ENCODE results near the gene DOCK1. TPM values are rescaled to one million over a fixed set of nuclear protein-coding genes. Genes with fewer than 3 reads are reported as not detected.

Gene DOCK1
- total and polyA plus RNA-seq, 2 experiments from 2014 or later: 22.8 to 45.6 TPM

DNA sequence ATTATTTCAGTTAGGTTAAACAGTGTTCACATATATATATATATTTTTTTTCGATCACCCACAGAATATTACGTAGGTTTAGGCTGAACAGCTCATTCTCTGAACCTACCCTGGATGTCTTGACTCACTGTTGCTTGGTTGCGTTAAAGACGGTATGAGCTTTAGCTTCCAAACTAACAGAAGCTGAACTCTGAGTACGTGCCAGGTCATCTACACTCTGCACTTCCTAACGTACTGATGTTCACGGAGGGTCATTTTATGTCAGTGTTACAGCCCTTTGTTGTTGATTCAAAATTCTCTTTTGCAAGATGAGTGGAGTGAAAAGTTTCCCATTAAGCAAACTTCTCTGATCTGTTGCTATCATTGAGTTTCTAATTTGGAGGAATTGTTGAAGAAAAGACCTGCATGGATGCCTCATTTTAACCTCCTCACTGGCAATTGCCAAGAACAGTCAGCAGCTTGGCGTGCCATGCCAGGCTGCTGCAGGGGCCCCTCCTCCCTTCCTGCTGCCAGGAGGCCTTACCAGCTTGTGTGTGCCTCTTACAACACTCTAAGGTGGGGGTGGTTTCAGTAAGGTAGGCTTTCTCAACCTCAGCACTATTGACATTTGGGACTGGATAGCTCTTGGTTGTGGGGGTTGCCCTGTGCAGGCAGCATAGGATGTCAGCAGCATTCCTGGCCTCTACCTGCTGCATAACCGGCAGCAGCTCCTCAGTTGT is 246.9 kb downstream of the DOCK1 start:
- Histone ChIP-seq H3K4me1 (ENCODE audit: insufficient read depth) (peaks cover 42% of the 10 kb centered on the region), H3K79me2 (ENCODE audit: insufficient read depth) (no peaks in the 10 kb centered on the region), H3K9me2 (ENCODE audit: insufficient read depth) (no peaks in the 10 kb centered on the region), H3K4me3 (no peak overlapping the region), H3K9ac (no peak overlapping the region), H4K20me1 (ENCODE audit: insufficient read depth) (no peaks in the 10 kb centered on the region), H2AFZ (no peak overlapping the region), H3K27ac (no peak overlapping the region), H3K27me3 (replicated peaks; ENCODE audit: insufficient read depth) (no peaks in the 10 kb centered on the region), H3K4me2 (ENCODE audit: unreplicated experiment) (no peak overlapping the region), H3F3A (ENCODE audit: insufficient read depth) (peaks cover 38% of the 10 kb centered on the region), H3K36me3 (ENCODE audit: low read depth) (no peaks in the 10 kb centered on the region), H3K9me3 (ENCODE audit: low read depth) (no peaks in the 10 kb centered on the region)
- in situ Hi-C loops (cut with MboI): no loop called here
- WGBS, 2 experiments (ENCODE audit: low coverage in 1 of 2, low lambda C conversion rate in 2 of 2, missing lambda C conversion rate in 2 of 2): 96 to 97% methylated on average over 9 of the region's 9 CpGs
- DNase-seq: peak; percentile 16
- TF ChIP-seq EZH2 (IDR thresholded peaks at IDR 0.05; ENCODE audit: insufficient read depth, poor library complexity, severe bottlenecking) (no peak), EZH2phosphoT487 (IDR thresholded peaks at IDR 0.05; ENCODE audit: insufficient read depth, low read depth) (no peak)

DNA sequence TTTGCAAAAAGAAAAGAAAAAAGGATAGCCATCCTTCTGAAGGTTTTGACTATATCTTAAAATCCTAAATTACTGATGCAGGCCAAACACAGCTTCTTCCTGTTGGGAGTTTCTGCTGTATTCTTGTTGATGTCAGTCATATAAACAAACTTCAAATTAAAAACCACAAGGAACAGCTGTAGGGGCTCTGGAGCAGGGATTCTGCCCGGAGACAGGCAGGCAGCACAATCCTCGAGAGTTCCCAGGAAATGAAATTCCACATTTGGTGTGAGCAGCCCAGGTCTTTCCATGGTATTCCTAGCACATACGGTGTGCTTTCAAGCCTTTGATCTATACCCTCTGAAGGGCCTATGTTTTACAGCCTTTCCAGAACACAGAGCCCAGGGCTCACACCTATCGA is 248.0 kb downstream of the DOCK1 start:
- Histone ChIP-seq H3K9me2 (ENCODE audit: insufficient read depth) (no peaks in the 10 kb centered on the region), H3K27me3 (replicated peaks; ENCODE audit: insufficient read depth) (no peaks in the 10 kb centered on the region), H3K4me1 (ENCODE audit: insufficient read depth) (peaks cover 32% of the 10 kb centered on the region), H3K4me3 (no peak overlapping the region), H4K20me1 (ENCODE audit: insufficient read depth) (no peaks in the 10 kb centered on the region), H3K9ac (no peak overlapping the region), H3K27ac (no peak overlapping the region), H3F3A (ENCODE audit: insufficient read depth) (peaks cover 28% of the 10 kb centered on the region), H3K36me3 (ENCODE audit: low read depth) (no peaks in the 10 kb centered on the region), H3K79me2 (ENCODE audit: insufficient read depth) (no peaks in the 10 kb centered on the region), H3K9me3 (ENCODE audit: low read depth) (no peaks in the 10 kb centered on the region), H3K4me2 (ENCODE audit: unreplicated experiment) (no peak overlapping the region), H2AFZ (no peak overlapping the region)
- in situ Hi-C loops (cut with MboI): no loop called here
- WGBS, 2 experiments (ENCODE audit: low coverage in 1 of 2, low lambda C conversion rate in 2 of 2, missing lambda C conversion rate in 2 of 2): 93% methylated on average over 4 of the region's 4 CpGs
- TF ChIP-seq EZH2 (IDR thresholded peaks at IDR 0.05; ENCODE audit: insufficient read depth, poor library complexity, severe bottlenecking) (no peak), EZH2phosphoT487 (IDR thresholded peaks at IDR 0.05; ENCODE audit: insufficient read depth, low read depth) (no peak)
- no peak for DNase-seq

DNA sequence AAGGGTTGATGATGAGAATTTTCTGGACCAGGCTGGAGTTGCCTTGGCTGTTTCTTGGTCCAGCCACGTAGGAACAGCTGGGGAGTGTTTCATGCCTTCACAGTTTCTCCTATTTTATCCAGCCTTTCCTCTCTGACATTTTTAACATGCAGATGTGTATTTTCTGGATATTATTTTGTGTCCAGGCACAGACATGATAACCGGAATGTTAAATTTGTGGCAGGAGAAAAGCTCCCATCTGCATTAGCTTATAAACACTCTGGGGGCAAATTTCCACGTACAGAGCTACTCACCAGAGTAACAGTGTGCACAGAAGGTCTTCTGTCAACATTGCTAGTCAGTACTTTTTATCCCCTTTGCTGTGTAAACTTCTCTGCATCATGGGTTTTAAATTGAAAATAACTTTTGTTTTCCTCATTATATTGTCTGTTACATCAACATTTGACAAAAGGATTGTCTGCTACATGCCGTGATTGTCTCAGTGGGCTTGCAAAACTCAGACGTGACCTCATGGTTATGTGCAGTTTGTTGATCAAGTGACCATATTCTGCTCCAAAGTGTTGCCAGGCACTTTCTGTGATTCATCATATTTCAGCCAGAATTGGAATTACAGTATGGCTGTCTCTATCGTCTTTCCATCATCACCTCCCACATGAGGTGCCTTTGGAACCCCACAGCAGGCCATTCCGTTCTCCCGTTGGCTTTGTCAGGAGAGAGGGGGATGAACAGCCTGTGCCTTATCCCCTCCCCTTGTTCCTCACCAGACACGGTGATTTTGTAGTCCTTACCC is 249.8 kb downstream of the DOCK1 start:
- Histone ChIP-seq H4K20me1 (ENCODE audit: insufficient read depth) (peaks cover 3% of the 10 kb centered on the region; the same call in 1 of the 2 replicates), H3K9ac (peak overlapping the region; percentile 55), H2AFZ (no peak overlapping the region), H3K4me2 (ENCODE audit: unreplicated experiment) (no peak overlapping the region), H3K4me3 (no peak overlapping the region), H3K4me1 (ENCODE audit: insufficient read depth) (peaks cover 16% of the 10 kb centered on the region), H3K9me2 (ENCODE audit: insufficient read depth) (no peaks in the 10 kb centered on the region), H3F3A (ENCODE audit: insufficient read depth) (peaks cover 9% of the 10 kb centered on the region; the same call in 1 of the 2 replicates), H3K27ac (peak overlapping the region; percentile 70), H3K27me3 (replicated peaks; ENCODE audit: insufficient read depth) (no peaks in the 10 kb centered on the region), H3K79me2 (ENCODE audit: insufficient read depth) (no peaks in the 10 kb centered on the region), H3K9me3 (ENCODE audit: low read depth) (no peaks in the 10 kb centered on the region), H3K36me3 (ENCODE audit: low read depth) (no peaks in the 10 kb centered on the region)
- peak; percentile 89 for DNase-seq
- in situ Hi-C loops (cut with MboI): no loop called here
- 37 to 39% methylated on average over 9 of the region's 9 CpGs for WGBS, 2 experiments (ENCODE audit: low coverage in 1 of 2, low lambda C conversion rate in 2 of 2, missing lambda C conversion rate in 2 of 2)
- TF ChIP-seq EZH2 (IDR thresholded peaks at IDR 0.05; ENCODE audit: insufficient read depth, poor library complexity, severe bottlenecking) (no peak), EZH2phosphoT487 (IDR thresholded peaks at IDR 0.05; ENCODE audit: insufficient read depth, low read depth) (no peak)

DNA sequence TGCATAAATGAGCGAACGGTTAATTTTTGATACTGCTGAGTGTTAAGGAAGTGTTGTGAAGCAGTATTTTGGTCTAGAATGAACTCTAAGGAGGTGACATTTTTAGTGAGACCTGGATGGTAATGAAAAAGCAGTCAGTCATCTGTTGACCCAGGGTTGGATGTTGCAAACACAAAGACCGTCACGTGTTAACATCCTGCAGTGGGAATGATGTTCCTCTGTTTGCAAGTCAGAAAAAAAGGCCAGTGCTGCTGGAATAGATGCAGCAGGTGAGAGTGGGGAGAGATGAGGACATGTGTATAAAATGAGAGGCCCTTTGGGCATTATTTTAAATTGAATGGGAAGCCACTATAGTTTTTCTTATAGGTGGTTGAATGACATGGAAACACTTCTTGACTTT is 251.9 kb downstream of the DOCK1 start:
- no peak for TF ChIP-seq EZH2phosphoT487 (IDR thresholded peaks at IDR 0.05; ENCODE audit: insufficient read depth, low read depth)
- no peak for TF ChIP-seq EZH2 (IDR thresholded peaks at IDR 0.05; ENCODE audit: insufficient read depth, poor library complexity, severe bottlenecking)
- Histone ChIP-seq H3K4me1 (ENCODE audit: insufficient read depth) (peaks cover 10% of the 10 kb centered on the region; the same call in 1 of the 2 replicates), H3K36me3 (ENCODE audit: low read depth) (no peaks in the 10 kb centered on the region), H3K27me3 (replicated peaks; ENCODE audit: insufficient read depth) (no peaks in the 10 kb centered on the region), H3K4me2 (ENCODE audit: unreplicated experiment) (no peak overlapping the region), H4K20me1 (ENCODE audit: insufficient read depth) (peaks cover 3% of the 10 kb centered on the region; the same call in 1 of the 2 replicates), H3K27ac (no peak overlapping the region), H3K9ac (no peak overlapping the region), H3K79me2 (ENCODE audit: insufficient read depth) (no peaks in the 10 kb centered on the region; the same call in 1 of the 2 replicates), H3F3A (ENCODE audit: insufficient read depth) (no peaks in the 10 kb centered on the region), H3K9me3 (ENCODE audit: low read depth) (no peaks in the 10 kb centered on the region), H2AFZ (no peak overlapping the region), H3K9me2 (ENCODE audit: insufficient read depth) (no peaks in the 10 kb centered on the region), H3K4me3 (no peak overlapping the region)
- 98 to 100% methylated on average over 4 of the region's 4 CpGs for WGBS, 2 experiments (ENCODE audit: low coverage in 1 of 2, low lambda C conversion rate in 2 of 2, missing lambda C conversion rate in 2 of 2)
- in situ Hi-C loops (cut with MboI): no loop called here
- DNase-seq: no peak
